ENCODE measurements around the gene SPOCD1. TPM values are rescaled to one million over a fixed set of nuclear protein-coding genes. Genes with fewer than 3 reads are reported as not detected.

SPOCD1 gene
- total and polyA plus RNA-seq, 2 donors from 2014 or later = 0.22 to 0.98 TPM

DNA sequence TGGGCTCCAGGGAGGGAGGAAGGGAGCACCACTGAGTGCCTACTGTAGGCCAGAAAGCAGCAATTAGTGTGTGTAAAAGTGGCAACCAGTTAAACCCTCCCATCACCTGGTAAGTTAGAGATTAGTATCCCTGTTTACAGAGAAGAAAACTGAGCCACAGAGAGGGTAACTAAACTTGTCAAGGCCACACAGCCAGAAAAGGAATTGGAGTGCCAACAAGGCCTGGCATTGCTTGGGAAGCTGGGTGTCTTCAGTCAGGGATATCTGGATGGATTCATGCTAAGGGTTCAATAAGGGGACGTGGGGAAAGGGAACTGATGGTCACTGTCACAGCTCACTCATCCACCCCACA lies 28.1 kb downstream of the SPOCD1 start:
- Histone ChIP-seq H3K9me3 (ENCODE audit: control insufficient read depth in 2 of 3, insufficient read depth in 1 of 3, low read length in 3 of 3) (no peaks in the 10 kb centered on the region), H3K36me3 (ENCODE audit: control insufficient read depth in 2 of 3, insufficient read depth in 3 of 3, low read length in 3 of 3) (no peaks in the 10 kb centered on the region), H3K9ac (ENCODE audit: low read length in 3 of 3) (peak overlapping the region in 1 of 3 donors; percentile 67), H3K27ac (ENCODE audit: low read depth in 2 of 2, low read length in 2 of 2) (no peak overlapping the region), H3K4me3 (ENCODE audit: low read length in 3 of 3) (peak overlapping the region in 2 of 3 donors; percentile 71 to 77), H3K27me3 (ENCODE audit: control insufficient read depth, insufficient read depth, low read length) (no peaks in the 10 kb centered on the region), H3K4me1 (ENCODE audit: control insufficient read depth in 2 of 3, insufficient read depth in 2 of 3, low read depth in 1 of 3, low read length in 3 of 3) (peaks cover 0 to 3% (median 0%) of the 10 kb centered on the region in 3 donors)
- DNase-seq = no peak
- TF ChIP-seq, protein P1, sequence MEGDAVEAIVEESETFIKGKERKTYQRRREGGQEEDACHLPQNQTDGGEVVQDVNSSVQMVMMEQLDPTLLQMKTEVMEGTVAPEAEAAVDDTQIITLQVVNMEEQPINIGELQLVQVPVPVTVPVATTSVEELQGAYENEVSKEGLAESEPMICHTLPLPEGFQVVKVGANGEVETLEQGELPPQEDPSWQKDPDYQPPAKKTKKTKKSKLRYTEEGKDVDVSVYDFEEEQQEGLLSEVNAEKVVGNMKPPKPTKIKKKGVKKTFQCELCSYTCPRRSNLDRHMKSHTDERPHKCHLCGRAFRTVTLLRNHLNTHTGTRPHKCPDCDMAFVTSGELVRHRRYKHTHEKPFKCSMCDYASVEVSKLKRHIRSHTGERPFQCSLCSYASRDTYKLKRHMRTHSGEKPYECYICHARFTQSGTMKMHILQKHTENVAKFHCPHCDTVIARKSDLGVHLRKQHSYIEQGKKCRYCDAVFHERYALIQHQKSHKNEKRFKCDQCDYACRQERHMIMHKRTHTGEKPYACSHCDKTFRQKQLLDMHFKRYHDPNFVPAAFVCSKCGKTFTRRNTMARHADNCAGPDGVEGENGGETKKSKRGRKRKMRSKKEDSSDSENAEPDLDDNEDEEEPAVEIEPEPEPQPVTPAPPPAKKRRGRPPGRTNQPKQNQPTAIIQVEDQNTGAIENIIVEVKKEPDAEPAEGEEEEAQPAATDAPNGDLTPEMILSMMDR (IDR thresholded peaks at IDR 0.05; ENCODE audit: borderline replicate concordance, extremely low read depth, insufficient read depth) = no peak
- intact Hi-C loops (cut with DNase I) = no loop called here
- FAIRE-seq = no peak

DNA sequence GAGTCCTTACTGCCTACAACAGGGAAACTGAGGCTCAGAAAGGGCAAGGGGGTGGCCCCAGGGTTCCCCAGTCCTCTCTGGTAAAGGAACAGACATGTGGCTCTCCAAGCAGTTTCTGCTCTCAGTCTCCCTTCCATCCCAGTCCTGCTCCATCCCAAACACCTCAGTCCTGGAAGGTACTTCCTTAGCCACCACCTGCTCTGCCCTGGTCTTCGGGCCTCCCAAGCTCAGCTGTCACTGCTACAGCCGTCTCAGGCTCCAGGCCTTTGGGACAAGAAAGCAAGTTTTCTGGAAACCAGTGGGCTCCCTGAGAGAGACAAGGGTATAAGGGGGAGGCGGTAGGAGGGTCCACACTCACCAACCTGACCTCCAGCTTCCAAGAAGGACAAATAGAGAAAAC lies 28.6 kb downstream of the SPOCD1 start:
- DNase-seq = peak in 2 of 5 donors; percentile 40
- H3K4me1 ChIP-seq (ENCODE audit: control insufficient read depth in 2 of 3, insufficient read depth in 2 of 3, low read depth in 1 of 3, low read length in 3 of 3) = peaks cover 0 to 3% (median 0%) of the 10 kb centered on the region in 3 donors
- TF ChIP-seq, protein P1 (IDR thresholded peaks at IDR 0.05; ENCODE audit: borderline replicate concordance, extremely low read depth, insufficient read depth) = no peak
- H3K36me3 ChIP-seq (ENCODE audit: control insufficient read depth in 2 of 3, insufficient read depth in 3 of 3, low read length in 3 of 3) = no peaks in the 10 kb centered on the region
- no peak for FAIRE-seq
- H3K27me3 ChIP-seq (ENCODE audit: control insufficient read depth, insufficient read depth, low read length) = no peaks in the 10 kb centered on the region
- no peak overlapping the region for H3K9ac ChIP-seq (ENCODE audit: low read length in 3 of 3)
- H3K9me3 ChIP-seq (ENCODE audit: control insufficient read depth in 2 of 3, insufficient read depth in 1 of 3, low read length in 3 of 3) = no peaks in the 10 kb centered on the region
- intact Hi-C loops (cut with DNase I) = no loop called here
- H3K27ac ChIP-seq (ENCODE audit: low read depth in 2 of 2, low read length in 2 of 2) = no peak overlapping the region
- no peak overlapping the region for H3K4me3 ChIP-seq (ENCODE audit: low read length in 3 of 3)

DNA sequence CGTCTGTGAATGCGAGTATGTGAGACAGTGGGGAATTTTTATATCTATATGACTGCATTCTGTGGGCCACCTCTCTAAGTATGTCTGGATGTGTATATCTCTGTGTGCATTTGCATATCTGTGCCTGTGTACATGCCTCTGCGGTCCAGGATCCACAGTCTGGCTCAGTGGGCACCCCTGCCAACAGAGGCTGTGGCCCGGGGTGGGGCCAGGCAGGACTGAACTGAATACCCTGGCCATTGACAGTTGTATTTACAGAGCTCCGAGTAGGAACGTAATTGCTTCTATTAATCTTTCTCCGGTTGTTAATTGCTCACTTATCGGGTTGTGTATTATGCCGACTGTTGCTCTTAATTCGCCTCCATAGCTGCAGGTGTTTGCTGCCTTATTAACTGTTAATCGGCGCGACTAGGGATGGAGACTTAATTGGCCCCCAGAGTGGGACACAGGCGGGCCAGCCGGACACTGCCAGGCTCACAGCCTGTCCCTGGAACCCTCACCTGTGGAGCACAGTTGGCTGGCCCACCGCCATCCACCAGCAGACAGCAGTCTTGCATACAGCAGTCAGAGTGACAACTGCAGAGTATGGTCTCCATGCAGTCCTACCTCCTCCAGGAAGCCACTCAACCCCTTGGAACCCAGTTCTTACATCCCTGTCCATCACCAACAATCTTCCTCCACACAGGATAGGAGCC lies 29.3 kb downstream of the SPOCD1 start:
- Histone ChIP-seq H3K36me3 (ENCODE audit: control insufficient read depth in 2 of 3, insufficient read depth in 3 of 3, low read length in 3 of 3) (no peaks in the 10 kb centered on the region), H3K9me3 (ENCODE audit: control insufficient read depth in 2 of 3, insufficient read depth in 1 of 3, low read length in 3 of 3) (no peaks in the 10 kb centered on the region), H3K27me3 (ENCODE audit: control insufficient read depth, insufficient read depth, low read length) (no peaks in the 10 kb centered on the region), H3K9ac (ENCODE audit: low read length in 3 of 3) (no peak overlapping the region), H3K27ac (ENCODE audit: low read depth in 2 of 2, low read length in 2 of 2) (no peak overlapping the region), H3K4me1 (ENCODE audit: control insufficient read depth in 2 of 3, insufficient read depth in 2 of 3, low read depth in 1 of 3, low read length in 3 of 3) (peaks cover 0 to 3% (median 0%) of the 10 kb centered on the region in 3 donors), H3K4me3 (ENCODE audit: low read length in 3 of 3) (no peak overlapping the region)
- peak in 2 of 5 donors; percentile 45 to 71 for DNase-seq
- TF ChIP-seq, protein P1 (IDR thresholded peaks at IDR 0.05; ENCODE audit: borderline replicate concordance, extremely low read depth, insufficient read depth) = no peak
- intact Hi-C loops (cut with DNase I) = no loop called here
- FAIRE-seq = no peak

DNA sequence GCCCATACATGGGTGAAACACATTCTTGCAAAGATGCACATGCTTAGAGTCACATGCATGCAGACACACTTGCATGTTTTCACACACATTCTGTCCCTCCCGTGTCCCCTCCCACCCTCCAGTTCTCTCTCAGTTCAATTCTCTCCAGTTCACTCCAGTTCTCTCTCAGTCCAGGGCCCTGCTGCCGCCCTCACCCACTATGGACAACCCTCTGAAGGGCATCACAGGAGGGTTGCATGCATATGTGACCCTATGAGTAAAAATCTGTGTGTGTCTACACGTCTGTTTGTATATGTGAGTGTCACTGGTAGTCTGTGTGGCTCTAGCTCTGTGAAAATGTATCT lies 29.9 kb downstream of the SPOCD1 start:
- intact Hi-C loops (cut with DNase I) = no loop called here
- no peak overlapping the region for H3K27ac ChIP-seq (ENCODE audit: low read depth in 2 of 2, low read length in 2 of 2)
- peaks cover 0 to 3% (median 0%) of the 10 kb centered on the region in 3 donors for H3K4me1 ChIP-seq (ENCODE audit: control insufficient read depth in 2 of 3, insufficient read depth in 2 of 3, low read depth in 1 of 3, low read length in 3 of 3)
- H3K36me3 ChIP-seq (ENCODE audit: control insufficient read depth in 2 of 3, insufficient read depth in 3 of 3, low read length in 3 of 3) = no peaks in the 10 kb centered on the region
- no peak overlapping the region for H3K9ac ChIP-seq (ENCODE audit: low read length in 3 of 3)
- no peaks in the 10 kb centered on the region for H3K9me3 ChIP-seq (ENCODE audit: control insufficient read depth in 2 of 3, insufficient read depth in 1 of 3, low read length in 3 of 3)
- TF ChIP-seq, protein P1 (IDR thresholded peaks at IDR 0.05; ENCODE audit: borderline replicate concordance, extremely low read depth, insufficient read depth) = no peak
- no peak overlapping the region for H3K4me3 ChIP-seq (ENCODE audit: low read length in 3 of 3)
- FAIRE-seq = no peak
- DNase-seq = peak in 2 of 5 donors; percentile 31 to 39
- H3K27me3 ChIP-seq (ENCODE audit: control insufficient read depth, insufficient read depth, low read length) = no peaks in the 10 kb centered on the region

Measured in kidney (tissue), 14 donors.